GM19043 (cell line): ENCODE data around the gene FBXO10.

Source experiments
- ATAC-seq: cut with Tn5 transposase; IDR thresholded peaks from one replicate; pipeline ENCODE4 v1.9.1; 2021; ENCODE audit warnings: low read depth; ENCODE audit not compliant: unreplicated experiment

Gene FBXO10

GRCh38 chr9:37551888-37552287, 24.3 kb downstream of the FBXO10 start:
- no peak for ATAC-seq

- ATAC-seq: no peak
Measured at GRCh38 chr9:37551468-37551867, 24.7 kb downstream of the FBXO10 start.

- ATAC-seq: no peak
Measured at GRCh38 chr9:37550781-37551180, 25.4 kb downstream of the FBXO10 start.

- no peak for ATAC-seq
Measured at GRCh38 chr9:37549527-37549926, 26.7 kb downstream of the FBXO10 start.

GRCh38 chr9:37547328-37547878, 28.8 kb downstream of the FBXO10 start:
- no peak for ATAC-seq

GRCh38 chr9:37543468-37543867, 32.7 kb downstream of the FBXO10 start:
- ATAC-seq: no peak

GRCh38 chr9:37542895-37543294, 33.3 kb downstream of the FBXO10 start:
- ATAC-seq: no peak

- no peak for ATAC-seq
Measured at GRCh38 chr9:37542488-37542887, 33.7 kb downstream of the FBXO10 start.

- ATAC-seq: no peak
Measured at GRCh38 chr9:37541465-37541864, 34.7 kb downstream of the FBXO10 start.

GRCh38 chr9:37540634-37541033, 35.5 kb downstream of the FBXO10 start:
- ATAC-seq: no peak

GRCh38 chr9:37539634-37540033, 36.5 kb downstream of the FBXO10 start:
- ATAC-seq: no peak

GRCh38 chr9:37538099-37538498, 38.1 kb downstream of the FBXO10 start:
- no peak for ATAC-seq

GRCh38 chr9:37534901-37535300, 41.3 kb downstream of the FBXO10 start:
- no peak for ATAC-seq

- ATAC-seq: no peak
Measured at GRCh38 chr9:37534412-37534811, 41.8 kb downstream of the FBXO10 start.

GRCh38 chr9:37531699-37532098, 44.5 kb downstream of the FBXO10 start:
- ATAC-seq: no peak

GRCh38 chr9:37528652-37529471, 47.3 kb downstream of the FBXO10 start:
- ATAC-seq: peak; percentile 62

GRCh38 chr9:37523916-37524315, 52.3 kb downstream of the FBXO10 start:
- no peak for ATAC-seq

- no peak for ATAC-seq
Measured at GRCh38 chr9:37522971-37523370, 53.2 kb downstream of the FBXO10 start.

GRCh38 chr9:37521111-37521510, 55.1 kb downstream of the FBXO10 start:
- ATAC-seq: no peak

GRCh38 chr9:37520641-37521040, 55.5 kb downstream of the FBXO10 start:
- no peak for ATAC-seq

- ATAC-seq: no peak
Measured at GRCh38 chr9:37517923-37518322, 58.3 kb downstream of the FBXO10 start.

- no peak for ATAC-seq
Measured at GRCh38 chr9:37515620-37516258, 60.4 kb downstream of the FBXO10 start.
